GM23248 (cell line): ENCODE measurements around the gene SKAP1.

Source experiments
- EZH2 ChIP-seq: fragments of 200-600 bp; sonication (generic); IDR thresholded peaks from 2 replicates; pipeline ENCODE4 v1.6.1; 2018; ENCODE audit warnings: antibody characterized with exemption, mild to moderate bottlenecking; ENCODE audit not compliant: insufficient read depth, poor library complexity, severe bottlenecking
- EZH2phosphoT487 ChIP-seq: fragments of 200-600 bp; sonication (generic); IDR thresholded peaks from 2 replicates; pipeline ENCODE4 v1.6.1; 2018; ENCODE audit warnings: antibody characterized with exemption, moderate library complexity, mild to moderate bottlenecking, low read depth; ENCODE audit not compliant: insufficient read depth

- no peak for TF ChIP-seq EZH2phosphoT487
- TF ChIP-seq EZH2 = no peak
Measured at GRCh38 chr17:48426019-48426665, 3.9 kb downstream of the SKAP1 start.
